CD14-positive monocyte (primary cell): ENCODE results near the gene PKP3. TPM values are rescaled to one million over a fixed set of nuclear protein-coding genes. Genes with fewer than 3 reads are reported as not detected.
"Not testable (repeated sequence)": the region's sequence is repeated elsewhere in the genome, so short reads cannot be mapped to it uniquely, and the experiment has no call there.

ENCODE experiments used
- DNase-seq, 3 donors: peaks; one replicate each; pipeline ENCODE4 v3.0.0-alpha.2; 2011 to 2022
- H2AFZ ChIP-seq: 2 replicates; pipeline ENCODE4 v1.6.0; 2012; ENCODE audit warnings: mild to moderate bottlenecking, low read depth, low read length, inconsistent platforms; ENCODE audit not compliant: insufficient read depth, poor library complexity, severe bottlenecking
- H3K27ac ChIP-seq, 2 donors: 1 replicate in 1 of 2; 2 replicates in 1 of 2; pipeline ENCODE4 v1.5.1; 2012 to 2013; ENCODE audit warnings: low read length in 2 of 2, control low read depth in 1 of 2, inconsistent platforms in 1 of 2, low read depth in 1 of 2, mild to moderate bottlenecking in 1 of 2
- H3K27me3 ChIP-seq, 2 donors: one replicate each; pipeline versions ENCODE4 v1.6.0 to v1.6.1; 2011 to 2013; ENCODE audit warnings: low read length in 2 of 2; ENCODE audit not compliant: control insufficient read depth in 2 of 2, insufficient read depth in 2 of 2
- H3K36me3 ChIP-seq, 2 donors: replicated peaks in 1 of 2; 1 replicate in 1 of 2; 2 replicates in 1 of 2; pipeline versions ENCODE4 v1.5.1 to v1.6.1; 2012 to 2013; ENCODE audit warnings: low read length in 2 of 2, control low read depth in 1 of 2, inconsistent platforms in 1 of 2, mild to moderate bottlenecking in 1 of 2; ENCODE audit not compliant: insufficient read depth in 2 of 2, control insufficient read depth in 1 of 2
- H3K4me1 ChIP-seq, 2 donors: 1 replicate in 1 of 2; 2 replicates in 1 of 2; pipeline versions ENCODE4 v1.5.1 to v1.6.1; 2012 to 2013; ENCODE audit warnings: low read length in 2 of 2, control low read depth in 1 of 2, inconsistent platforms in 1 of 2, mild to moderate bottlenecking in 1 of 2, moderate library complexity in 1 of 2; ENCODE audit not compliant: insufficient read depth in 2 of 2, control insufficient read depth in 1 of 2
- H3K4me2 ChIP-seq: replicated peaks from 2 replicates; pipeline ENCODE3; 2012; ENCODE audit warnings: low read length, moderate library complexity, mild to moderate bottlenecking; ENCODE audit not compliant: poor library complexity, severe bottlenecking; ENCODE audit errors: extremely low read depth
- H3K4me3 ChIP-seq, 3 experiments: fragments of 200-600 bp in 1 of 3; sonication (generic) in 1 of 3; replicated peaks in 1 of 3; 1 replicate in 2 of 3; 2 replicates in 1 of 3; pipeline ENCODE4 v1.5.1; 2011 to 2013; ENCODE audit warnings: low read length in 3 of 3, mild to moderate bottlenecking in 3 of 3, control low read depth in 2 of 3, low read depth in 2 of 3, inconsistent platforms in 1 of 3, moderate library complexity in 1 of 3
- H3K79me2 ChIP-seq: 2 replicates; pipeline ENCODE4 v1.6.0; 2012; ENCODE audit warnings: mild to moderate bottlenecking, control low read depth, inconsistent platforms, low read length, moderate library complexity; ENCODE audit not compliant: insufficient read depth
- H3K9ac ChIP-seq: 2 replicates; pipeline ENCODE4 v1.6.0; 2017; ENCODE audit warnings: low read length, mild to moderate bottlenecking; ENCODE audit not compliant: insufficient read depth, poor library complexity, severe bottlenecking
- H3K9me3 ChIP-seq, 2 donors: replicated peaks in 1 of 2; 1 replicate in 1 of 2; 2 replicates in 1 of 2; pipeline versions ENCODE4 v1.5.1 to v1.6.1; 2012 to 2013; ENCODE audit warnings: low read length in 2 of 2, control low read depth in 1 of 2; ENCODE audit not compliant: control insufficient read depth in 1 of 2, insufficient read depth in 1 of 2
- H4K20me1 ChIP-seq: 2 replicates; pipeline ENCODE4 v1.6.0; 2012; ENCODE audit warnings: mild to moderate bottlenecking, low read length, control low read depth, moderate library complexity; ENCODE audit not compliant: insufficient read depth
- H3K27ac Mint-ChIP-seq, 7 donors: one replicate each; pipeline ENCODE4 v1.8.0; 2020; ENCODE audit warnings: mild to moderate bottlenecking in 7 of 7, mixed read lengths in 7 of 7, moderate library complexity in 6 of 7, inconsistent platforms in 2 of 7
- H3K27me3 Mint-ChIP-seq, 3 donors: one replicate each; pipeline ENCODE4 v1.8.0; 2021 to 2022; ENCODE audit warnings: low read depth in 3 of 3, mild to moderate bottlenecking in 3 of 3, mixed read lengths in 3 of 3, moderate library complexity in 3 of 3, inconsistent platforms in 1 of 3
- H3K36me3 Mint-ChIP-seq, 2 donors: one replicate each; pipeline ENCODE4 v1.8.0; 2020; ENCODE audit warnings: mixed read lengths in 2 of 2, inconsistent platforms in 1 of 2, mild to moderate bottlenecking in 1 of 2
- H3K4me1 Mint-ChIP-seq: one replicate; pipeline ENCODE4 v1.8.0; 2020; ENCODE audit warnings: mild to moderate bottlenecking, mixed read lengths
- H3K4me3 Mint-ChIP-seq, 2 donors: one replicate each; pipeline ENCODE4 v1.8.0; 2020; ENCODE audit warnings: mild to moderate bottlenecking in 2 of 2, mixed read lengths in 2 of 2, moderate library complexity in 1 of 2
- H3K9me3 Mint-ChIP-seq, 7 donors: one replicate each; pipeline ENCODE4 v1.8.0; 2020 to 2022; ENCODE audit warnings: mixed read lengths in 7 of 7, mild to moderate bottlenecking in 6 of 7, moderate library complexity in 6 of 7, inconsistent platforms in 2 of 7
- WGBS: methylation state at CpG from one replicate; pipeline ENCODE4 v1.1.5; 2013; ENCODE audit warnings: missing lambda C conversion rate; ENCODE audit not compliant: insufficient coverage; 5-methylcytosine and 5-hydroxymethylcytosine counted together
- intact Hi-C, 2 donors: fragments of 100-400 bp; cut with micrococcal nuclease; formaldehyde crosslinking; loops; one replicate each; pipeline versions ENCODE4 v1.15.0 to v1.15.1; 2023
- polyA plus RNA-seq, 3 donors: library from polyadenylated mRNA; depleted of rRNA in 1 of 3; unstranded in 2 of 3; stranded (reverse) in 1 of 3; fragments of 300-500 nt in 2 of 3; fragments of >200 nt in 1 of 3; fragmentation: Illumina TruSeq in 2 of 3; gene quantifications; 1 replicate in 2 of 3; 2 replicates in 1 of 3; pipeline ENCODE4 v1.2.3, GENCODE V29; 2012 to 2021
- TF ChIP-seq, protein P1 (sequence below): fragments of 200-600 bp; IDR thresholded peaks from one replicate; pipeline ENCODE4 v1.8.0; 2022; ENCODE audit warnings: antibody characterized with exemption, mild to moderate bottlenecking

Gene PKP3
- polyA plus RNA-seq, 3 donors, result not detected

GRCh38 chr11:360326-361280 lies 33.4 kb upstream of the PKP3 start:
- no peaks in the 10 kb centered on the region for H4K20me1 ChIP-seq
- H2AFZ ChIP-seq, result no peak overlapping the region
- H3K4me1 ChIP-seq, result peaks cover 4 to 7% of the 10 kb centered on the region in 2 donors
- TF ChIP-seq, protein P1, sequence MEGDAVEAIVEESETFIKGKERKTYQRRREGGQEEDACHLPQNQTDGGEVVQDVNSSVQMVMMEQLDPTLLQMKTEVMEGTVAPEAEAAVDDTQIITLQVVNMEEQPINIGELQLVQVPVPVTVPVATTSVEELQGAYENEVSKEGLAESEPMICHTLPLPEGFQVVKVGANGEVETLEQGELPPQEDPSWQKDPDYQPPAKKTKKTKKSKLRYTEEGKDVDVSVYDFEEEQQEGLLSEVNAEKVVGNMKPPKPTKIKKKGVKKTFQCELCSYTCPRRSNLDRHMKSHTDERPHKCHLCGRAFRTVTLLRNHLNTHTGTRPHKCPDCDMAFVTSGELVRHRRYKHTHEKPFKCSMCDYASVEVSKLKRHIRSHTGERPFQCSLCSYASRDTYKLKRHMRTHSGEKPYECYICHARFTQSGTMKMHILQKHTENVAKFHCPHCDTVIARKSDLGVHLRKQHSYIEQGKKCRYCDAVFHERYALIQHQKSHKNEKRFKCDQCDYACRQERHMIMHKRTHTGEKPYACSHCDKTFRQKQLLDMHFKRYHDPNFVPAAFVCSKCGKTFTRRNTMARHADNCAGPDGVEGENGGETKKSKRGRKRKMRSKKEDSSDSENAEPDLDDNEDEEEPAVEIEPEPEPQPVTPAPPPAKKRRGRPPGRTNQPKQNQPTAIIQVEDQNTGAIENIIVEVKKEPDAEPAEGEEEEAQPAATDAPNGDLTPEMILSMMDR, result no peak
- Mint-ChIP-seq H3K27me3 (peaks cover 11 to 20% (median 15%) of the 10 kb centered on the region in 3 donors), H3K36me3 (no peaks in the 10 kb centered on the region), H3K4me3 (no peak overlapping the region), H3K27ac (peak overlapping the region in 1 of 7 donors; percentile 8), H3K4me1 (no peaks in the 10 kb centered on the region), H3K9me3 (peaks cover 16 to 30% (median 20%) of the 10 kb centered on the region in 7 donors)
- H3K36me3 ChIP-seq, result no peaks in the 10 kb centered on the region
- no peaks in the 10 kb centered on the region for H3K79me2 ChIP-seq
- H3K4me3 ChIP-seq, result no peak overlapping the region
- intact Hi-C loops, result no loop called here
- no peak overlapping the region for H3K27ac ChIP-seq
- H3K27me3 ChIP-seq, result peaks cover 0 to 9% of the 10 kb centered on the region in 2 donors
- peaks cover 7 to 12% of the 10 kb centered on the region in 2 donors for H3K9me3 ChIP-seq
- no peak for DNase-seq
- H3K4me2 ChIP-seq, result no peak overlapping the region
- no peak overlapping the region for H3K9ac ChIP-seq
- 92% methylated on average over 21 of the region's 22 CpGs for WGBS

DNA sequence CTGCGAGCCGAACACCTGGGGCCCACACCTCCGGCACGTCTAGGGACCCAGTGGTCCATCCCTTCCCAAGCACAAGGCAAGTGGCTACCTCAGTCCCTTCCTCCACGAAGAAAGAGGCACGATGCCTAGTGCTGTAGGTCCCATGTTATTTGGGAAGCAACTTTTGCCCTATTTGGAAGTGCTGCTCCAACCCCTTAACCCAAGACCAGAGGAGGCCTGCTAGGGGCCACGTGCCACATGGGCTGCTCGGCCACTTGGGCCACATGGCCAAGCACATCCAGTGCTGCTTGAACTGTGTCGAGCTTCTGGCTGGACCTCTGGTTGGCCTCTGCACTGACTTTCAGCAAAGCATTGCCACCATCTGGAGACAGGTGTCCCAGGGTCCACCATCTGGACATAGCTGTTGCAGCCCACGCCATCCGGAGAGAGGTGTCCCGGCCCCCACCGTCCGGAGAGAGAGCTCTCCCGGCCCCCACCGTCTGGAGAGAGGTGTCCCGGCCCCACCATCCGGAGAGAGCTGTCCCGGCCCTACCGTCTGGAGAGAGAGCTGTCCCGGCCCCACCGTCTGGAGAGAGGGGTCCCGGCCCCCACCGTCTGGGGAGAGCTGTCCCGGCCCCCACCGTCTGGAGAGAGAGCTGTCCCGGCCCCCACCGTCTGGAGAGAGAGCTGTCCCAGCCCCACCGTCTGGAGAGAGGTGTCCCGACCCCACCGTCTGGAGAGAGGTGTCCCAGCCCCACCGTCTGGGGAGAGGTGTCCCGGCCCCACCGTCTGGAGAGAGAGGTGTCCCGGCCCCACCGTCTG lies 31.2 kb upstream of the PKP3 start:
- no peak overlapping the region for H3K27ac Mint-ChIP-seq
- no peaks in the 10 kb centered on the region for H3K79me2 ChIP-seq
- DNase-seq, result no peak
- peaks cover 16 to 32% (median 21%) of the 10 kb centered on the region in 7 donors for H3K9me3 Mint-ChIP-seq
- H3K4me2 ChIP-seq, result no peak overlapping the region
- TF ChIP-seq, protein P1, result no peak
- H2AFZ ChIP-seq, result no peak overlapping the region
- intact Hi-C loops, result no loop called here
- no peaks in the 10 kb centered on the region for H3K4me1 Mint-ChIP-seq
- no peaks in the 10 kb centered on the region for H3K36me3 ChIP-seq
- H4K20me1 ChIP-seq, result no peaks in the 10 kb centered on the region
- no peaks in the 10 kb centered on the region for H3K4me1 ChIP-seq
- H3K36me3 Mint-ChIP-seq, result peaks cover 0 to under 1% of the 10 kb centered on the region in 2 donors
- no peak overlapping the region for H3K4me3 ChIP-seq
- H3K9ac ChIP-seq, result no peak overlapping the region
- no peak overlapping the region for H3K27ac ChIP-seq
- H3K27me3 Mint-ChIP-seq, result peaks cover 26 to 40% (median 30%) of the 10 kb centered on the region in 3 donors
- 86% methylated on average over 34 of the region's 36 CpGs for WGBS
- no peak overlapping the region for H3K4me3 Mint-ChIP-seq
- peaks cover 6 to 12% of the 10 kb centered on the region in 2 donors for H3K27me3 ChIP-seq
- H3K9me3 ChIP-seq, result peaks cover 7 to 12% of the 10 kb centered on the region in 2 donors

DNA sequence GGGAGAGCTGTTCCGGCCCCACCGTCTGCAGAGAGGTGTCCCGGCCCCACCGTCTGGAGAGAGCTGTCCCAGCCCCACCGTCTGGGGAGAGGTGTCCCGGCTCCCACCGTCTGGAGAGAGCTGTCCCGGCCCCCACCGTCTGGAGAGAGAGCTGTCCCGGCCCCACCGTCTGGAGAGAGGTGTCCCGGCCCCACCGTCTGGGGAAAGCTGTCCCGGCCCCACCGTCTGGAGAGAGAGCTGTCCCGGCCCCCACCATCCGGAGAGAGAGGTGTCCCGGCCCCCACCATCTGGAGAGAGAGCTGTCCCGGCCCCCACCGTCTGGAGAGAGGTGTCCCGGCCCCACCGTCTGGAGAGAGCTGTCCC lies 30.6 kb upstream of the PKP3 start:
- H3K27ac Mint-ChIP-seq, H3K4me1 ChIP-seq, H4K20me1 ChIP-seq, H3K4me3 ChIP-seq, H3K36me3 Mint-ChIP-seq, intact Hi-C loops, H3K79me2 ChIP-seq, H3K9ac ChIP-seq, H3K36me3 ChIP-seq, H3K4me3 Mint-ChIP-seq, H3K27ac ChIP-seq, H3K4me1 Mint-ChIP-seq, H3K4me2 ChIP-seq, H2AFZ ChIP-seq, DNase-seq: not testable (repeated sequence)
- WGBS, result 91% methylated on average over 21 of the region's 22 CpGs
- Histone ChIP-seq H3K27me3 (peaks cover 12 to 16% of the 10 kb centered on the region in 2 donors), H3K9me3 (peaks cover 10 to 12% of the 10 kb centered on the region in 2 donors)
- Mint-ChIP-seq H3K9me3 (peaks cover 16 to 33% (median 24%) of the 10 kb centered on the region in 7 donors), H3K27me3 (peaks cover 32 to 46% (median 36%) of the 10 kb centered on the region in 3 donors)
